Osteoblast (primary cell): Measurements from ENCODE around the gene HOXB13. TPM values are rescaled to one million over a fixed set of nuclear protein-coding genes. Genes with fewer than 3 reads are reported as not detected.

Source experiments
- DNase-seq: peaks from one replicate; pipeline ENCODE4 v3.0.0; 2011; ENCODE audit warnings: low spot score, mixed read lengths; ENCODE audit not compliant: insufficient read length; ENCODE audit errors: missing footprints
- H2AFZ ChIP-seq: 2 replicates; pipeline ENCODE4 v1.6.0; 2011; ENCODE audit warnings: mild to moderate bottlenecking, low read length
- H3K27ac ChIP-seq: 2 replicates; pipeline ENCODE4 v1.5.1; 2011; ENCODE audit warnings: mild to moderate bottlenecking, low read depth, low read length, moderate library complexity
- H3K27me3 ChIP-seq: 2 replicates; pipeline ENCODE4 v1.6.0; 2012; ENCODE audit warnings: mild to moderate bottlenecking, control low read depth, inconsistent platforms, low read length, moderate library complexity; ENCODE audit not compliant: insufficient read depth
- H3K36me3 ChIP-seq: 2 replicates; pipeline ENCODE4 v1.5.1; 2011; ENCODE audit warnings: mild to moderate bottlenecking, low read length, control low read depth, moderate library complexity; ENCODE audit not compliant: insufficient read depth
- H3K4me1 ChIP-seq: 2 replicates; pipeline ENCODE4 v1.5.1; 2011; ENCODE audit warnings: mild to moderate bottlenecking, low read length, control low read depth, moderate library complexity; ENCODE audit not compliant: insufficient read depth
- H3K4me2 ChIP-seq: 2 replicates; pipeline ENCODE4 v1.6.0; 2011; ENCODE audit warnings: mild to moderate bottlenecking, low read length; ENCODE audit not compliant: insufficient read depth
- H3K4me3 ChIP-seq: fragments of 200-600 bp; sonication (generic); 3 replicates; pipeline ENCODE4 v1.5.1; 2012; ENCODE audit warnings: mild to moderate bottlenecking, low read length, inconsistent platforms; ENCODE audit not compliant: insufficient read depth
- H3K79me2 ChIP-seq: 2 replicates; pipeline ENCODE4 v1.6.0; 2012; ENCODE audit warnings: mild to moderate bottlenecking, low read length, control low read depth, inconsistent platforms; ENCODE audit not compliant: insufficient read depth
- H3K9me3 ChIP-seq: 2 replicates; pipeline ENCODE4 v1.5.1; 2011; ENCODE audit warnings: low read depth, low read length, control low read depth
- H4K20me1 ChIP-seq: 2 replicates; pipeline ENCODE4 v1.6.0; 2012; ENCODE audit warnings: mild to moderate bottlenecking, low read length, control low read depth; ENCODE audit not compliant: insufficient read depth
- CTCF ChIP-seq: IDR thresholded peaks from 2 replicates; pipeline ENCODE4 v1.5.1; 2011; ENCODE audit warnings: mild to moderate bottlenecking, low read depth, low read length, moderate library complexity; ENCODE audit errors: extremely low read depth
- total RNA-seq: library from RNA; depleted of rRNA; stranded (reverse); fragments of >200 nt; gene quantifications from 2 replicates; pipeline ENCODE4 v1.2.3, GENCODE V29; 2012

Gene HOXB13
- total RNA-seq, 1 donor, result not detected

DNA sequence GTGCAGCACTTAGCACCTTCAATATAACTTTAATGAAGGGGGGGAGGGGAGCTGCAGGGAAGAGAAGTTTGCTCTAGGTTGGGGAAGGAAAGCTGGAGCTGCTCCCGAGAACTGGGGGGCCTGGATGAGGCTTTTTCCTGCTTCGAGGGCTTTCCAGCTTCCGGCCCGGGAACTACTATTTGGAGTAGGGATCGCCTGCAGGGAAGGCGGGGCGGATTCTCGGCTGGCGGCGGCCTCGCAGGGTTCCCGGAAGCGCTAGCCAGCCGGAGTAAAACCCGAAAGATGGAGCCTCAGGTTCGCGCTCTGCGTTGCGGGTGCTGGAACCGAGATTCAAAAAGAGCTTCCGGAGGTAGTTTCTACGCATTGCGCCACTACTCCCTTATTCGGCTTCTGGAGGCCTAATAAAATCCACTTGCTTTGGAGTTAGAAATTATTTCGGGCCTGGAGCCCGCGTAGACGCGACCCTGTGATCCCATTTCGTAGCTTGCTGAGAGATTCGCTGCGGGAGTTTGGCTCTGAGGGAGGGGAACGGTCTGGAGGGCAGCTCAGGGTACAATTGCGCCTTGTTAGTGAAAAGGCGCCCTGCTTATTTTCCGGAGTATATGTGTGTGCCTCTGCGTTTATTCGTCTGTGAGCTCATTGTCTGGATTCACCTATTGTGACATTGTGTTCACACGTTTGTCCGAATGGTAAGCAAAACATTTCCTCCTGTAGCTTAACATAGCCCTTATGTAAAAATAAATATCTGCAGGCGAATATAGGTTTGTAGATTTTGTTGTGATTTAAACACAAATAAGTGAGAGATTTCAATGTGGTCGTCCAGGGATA lies 4.9 kb downstream of the HOXB13 start:
- H4K20me1 ChIP-seq, result peaks cover 3% of the 10 kb centered on the region
- H3K4me2 ChIP-seq, result no peak overlapping the region
- no peak for TF ChIP-seq CTCF
- H3K4me1 ChIP-seq, result peaks cover 5% of the 10 kb centered on the region
- no peak overlapping the region for H3K4me3 ChIP-seq
- DNase-seq, result no peak
- H3K79me2 ChIP-seq, result no peaks in the 10 kb centered on the region
- no peaks in the 10 kb centered on the region for H3K9me3 ChIP-seq
- no peak overlapping the region for H2AFZ ChIP-seq
- H3K27me3 ChIP-seq, result peaks cover 100% of the 10 kb centered on the region
- no peak overlapping the region for H3K27ac ChIP-seq
- H3K36me3 ChIP-seq, result no peaks in the 10 kb centered on the region

DNA sequence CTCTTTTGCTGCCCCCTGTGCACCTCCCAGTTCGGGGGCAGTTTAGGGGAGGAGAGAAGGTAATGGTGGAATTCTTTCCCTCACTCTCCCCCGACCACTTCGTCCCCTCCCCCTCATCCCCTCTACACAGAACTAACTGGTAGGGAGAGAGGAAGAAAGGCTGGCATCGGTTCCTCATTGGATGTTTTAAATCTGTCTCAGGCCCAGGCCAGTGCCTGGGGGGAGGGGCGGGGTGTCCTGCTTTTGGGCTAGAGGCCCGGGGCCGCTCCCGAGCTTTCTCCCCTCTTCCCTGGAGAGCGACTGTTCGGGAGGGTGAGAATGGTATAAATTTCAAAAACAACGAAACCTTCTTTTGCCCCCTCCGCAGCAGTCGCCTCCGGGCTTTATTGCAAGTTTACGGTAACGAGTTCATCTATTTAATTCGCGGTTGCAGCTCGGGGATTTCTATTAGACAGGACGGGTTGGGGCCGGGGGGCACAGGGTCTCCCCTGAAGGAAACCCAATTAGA lies 5.6 kb downstream of the HOXB13 start, which contains the start of gene PRAC2:
PRAC2 (plus strand) TSS at position 271 of the 508 bp plus-strand sequence. CDS start 1,226 bp downstream, outside the sequence.
- TF ChIP-seq CTCF, result no peak
- H3K4me3 ChIP-seq, result no peak within 1 kb of the TSS
- H3K4me2 ChIP-seq, result no peak within 1 kb of the TSS
- no peak for DNase-seq
- H3K4me1 ChIP-seq, result peaks cover 5% of the 10 kb centered on the region
- H2AFZ ChIP-seq, result no peak within 1 kb of the TSS
- peaks cover 99% of the 10 kb centered on the region for H3K27me3 ChIP-seq
- peaks cover 3% of the 10 kb centered on the region for H4K20me1 ChIP-seq
- H3K9me3 ChIP-seq, result no peaks in the 10 kb centered on the region
- no peak within 1 kb of the TSS for H3K27ac ChIP-seq
- H3K79me2 ChIP-seq, result no peaks in the 10 kb centered on the region
- no peaks in the 10 kb centered on the region for H3K36me3 ChIP-seq

DNA sequence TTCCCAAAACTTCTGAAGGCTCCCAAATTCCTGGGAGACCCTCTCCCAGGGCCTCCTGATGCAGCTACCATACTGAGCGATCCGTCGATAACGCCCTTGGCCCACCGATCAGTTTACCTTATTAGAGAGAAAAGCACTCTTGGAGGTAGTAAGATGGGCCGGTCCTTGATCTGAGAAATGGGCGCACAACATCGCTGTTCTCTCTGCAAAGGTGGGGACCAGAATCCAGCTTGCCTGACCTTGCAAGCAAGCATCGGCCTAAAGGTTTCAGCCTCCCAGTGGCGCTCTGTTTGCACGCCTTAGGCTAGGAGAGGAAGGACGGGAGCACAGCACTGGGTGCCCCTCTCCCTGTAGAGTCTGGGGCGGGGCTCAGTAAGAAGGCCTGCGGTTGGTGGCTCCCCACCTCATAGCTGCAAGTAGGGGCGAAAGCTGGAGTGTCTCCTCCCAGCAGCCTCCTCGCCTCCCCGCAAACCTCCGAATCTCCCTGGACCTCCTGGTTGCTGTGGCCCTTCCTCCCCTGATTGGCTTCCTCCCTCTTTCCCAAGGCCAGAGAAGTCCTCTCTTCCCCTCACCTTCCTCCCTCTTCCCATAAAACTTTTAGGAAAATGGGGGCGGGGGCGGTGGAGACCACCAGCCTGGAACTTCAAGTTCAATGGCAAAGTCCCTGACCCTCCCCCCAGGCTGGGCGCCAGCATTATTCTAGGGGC lies 6.2 kb downstream of the HOXB13 start, which contains the start of gene PRAC1:
PRAC1 (minus strand) TSS at position 318 of the 707 bp plus-strand sequence; CDS start at position 192, 126 bp downstream.
- Histone ChIP-seq H4K20me1 (no peaks in the 10 kb centered on the region), H2AFZ (no peak within 1 kb of the TSS), H3K27ac (no peak within 1 kb of the TSS), H3K36me3 (no peaks in the 10 kb centered on the region), H3K4me1 (peaks cover 5% of the 10 kb centered on the region), H3K9me3 (no peaks in the 10 kb centered on the region), H3K27me3 (peaks cover 99% of the 10 kb centered on the region), H3K79me2 (no peaks in the 10 kb centered on the region), H3K4me2 (no peak within 1 kb of the TSS), H3K4me3 (no peak within 1 kb of the TSS)
- no peak for DNase-seq
- TF ChIP-seq CTCF, result no peak

- no peak overlapping the region for H3K27ac ChIP-seq
- no peaks in the 10 kb centered on the region for H3K36me3 ChIP-seq
- H2AFZ ChIP-seq, result no peak overlapping the region
- DNase-seq, result no peak
- H3K27me3 ChIP-seq, result peaks cover 99% of the 10 kb centered on the region
- no peaks in the 10 kb centered on the region for H4K20me1 ChIP-seq
- no peaks in the 10 kb centered on the region for H3K9me3 ChIP-seq
- TF ChIP-seq CTCF, result no peak
- no peak overlapping the region for H3K4me3 ChIP-seq
- no peaks in the 10 kb centered on the region for H3K79me2 ChIP-seq
- H3K4me2 ChIP-seq, result no peak overlapping the region
- peaks cover 5% of the 10 kb centered on the region for H3K4me1 ChIP-seq
These were observed 7.5 kb downstream of the HOXB13 start for GRCh38 chr17:48721009-48721402.
